ENCODE data around the gene TMEM101. TPM values are rescaled to one million over a fixed set of nuclear protein-coding genes. Genes with fewer than 3 reads are reported as not detected.

TMEM101 gene
- total RNA-seq, 1 experiment from 2014 or later, result 75.5 TPM

GRCh38 chr17:43982171-43982570 is 32.6 kb downstream of the TMEM101 start:
- no peaks in the 10 kb centered on the region for H3K4me1 ChIP-seq (ENCODE audit: insufficient read depth, low read length)
- CTCF ChIA-PET, result no interaction called here
- H3K9me2 ChIP-seq (replicated peaks; ENCODE audit: low read length), result no peaks in the 10 kb centered on the region
- POLR2A ChIA-PET (ENCODE audit: unreplicated experiment), result no interaction called here
- no peaks in the 10 kb centered on the region for H3F3A ChIP-seq (ENCODE audit: low read length, unreplicated experiment)
- H3K9ac ChIP-seq (ENCODE audit: low read length), result no peak overlapping the region
- H2AFZ ChIP-seq (ENCODE audit: low read length), result no peak overlapping the region
- H3K36me3 ChIP-seq (ENCODE audit: low read depth, low read length), result no peaks in the 10 kb centered on the region
- no peak overlapping the region for H3K4me3 ChIP-seq (ENCODE audit: low read length)
- H3K27ac ChIP-seq (ENCODE audit: low read length), result no peak overlapping the region
- TF ChIP-seq CTCF (conservative IDR thresholded peaks at IDR 0.05; ENCODE audit: low read depth, low read length), result no peak
- TF ChIP-seq EZH2 (IDR thresholded peaks at IDR 0.05; ENCODE audit: low read length, unreplicated experiment), result no peak
- no peak for TF ChIP-seq EZH2phosphoT487 (IDR thresholded peaks at IDR 0.05; ENCODE audit: borderline replicate concordance, low read length)
- ATAC-seq (no peak), DNase-seq (no peak)
- no peaks in the 10 kb centered on the region for H4K20me1 ChIP-seq (ENCODE audit: low read length)
- H3K9me3 ChIP-seq (ENCODE audit: low read length), result no peaks in the 10 kb centered on the region
- no peak overlapping the region for H3K4me2 ChIP-seq (ENCODE audit: low read length)
- BruUV-seq (replicated peaks), result no TSS peak
- H3K27me3 ChIP-seq (ENCODE audit: low read length), result peaks cover 54% of the 10 kb centered on the region
- H3K79me2 ChIP-seq (ENCODE audit: low read length), result no peaks in the 10 kb centered on the region
- intact Hi-C loops (cut with micrococcal nuclease), result no loop called here

- CTCF ChIA-PET, result interaction anchor here (0.6 to 1.3 kb wide), 3 partner anchors 36 to 64 kb away, joined by 3 to 10 read pairs (median 9); no protein-coding TSS in a partner anchor
- ATAC-seq, result no peak
- no TSS peak for BruUV-seq (replicated peaks)
Measured at GRCh38 chr17:43979671-43980070, 35.1 kb downstream of the TMEM101 start.

More at GRCh38 chr17:43979671-43980070, 35.1 kb downstream of the TMEM101 start:
- no peaks in the 10 kb centered on the region for H3K9me3 ChIP-seq (ENCODE audit: low read length)
- H3K9ac ChIP-seq (ENCODE audit: low read length), result no peak overlapping the region
- no peak overlapping the region for H3K27ac ChIP-seq (ENCODE audit: low read length)
- no peaks in the 10 kb centered on the region for H3K9me2 ChIP-seq (replicated peaks; ENCODE audit: low read length)
- POLR2A ChIA-PET (ENCODE audit: unreplicated experiment), result interaction anchor here (0.6 kb wide), 1 partner anchor 28 kb away, joined by 4 read pairs; no protein-coding TSS in a partner anchor
- no peak overlapping the region for H3K4me2 ChIP-seq (ENCODE audit: low read length)
- no peak overlapping the region for H3K4me3 ChIP-seq (ENCODE audit: low read length)
- TF ChIP-seq CTCF (conservative IDR thresholded peaks at IDR 0.05; ENCODE audit: low read depth, low read length), result no peak
- TF ChIP-seq EZH2 (IDR thresholded peaks at IDR 0.05; ENCODE audit: low read length, unreplicated experiment), result no peak
- TF ChIP-seq EZH2phosphoT487 (IDR thresholded peaks at IDR 0.05; ENCODE audit: borderline replicate concordance, low read length), result no peak
- H2AFZ ChIP-seq (ENCODE audit: low read length), result no peak overlapping the region
- peaks cover 53% of the 10 kb centered on the region for H3K27me3 ChIP-seq (ENCODE audit: low read length)
- no peak for DNase-seq
- H3K4me1 ChIP-seq (ENCODE audit: insufficient read depth, low read length), result no peaks in the 10 kb centered on the region
- no peaks in the 10 kb centered on the region for H3K36me3 ChIP-seq (ENCODE audit: low read depth, low read length)
- no peaks in the 10 kb centered on the region for H4K20me1 ChIP-seq (ENCODE audit: low read length)
- H3K79me2 ChIP-seq (ENCODE audit: low read length), result no peaks in the 10 kb centered on the region
- intact Hi-C loops (cut with micrococcal nuclease), result no loop called here
- H3F3A ChIP-seq (ENCODE audit: low read length, unreplicated experiment), result no peaks in the 10 kb centered on the region
